Smooth muscle cell (in vitro differentiated cells): ENCODE measurements around the gene XPO6. TPM values are rescaled to one million over a fixed set of nuclear protein-coding genes. Genes with fewer than 3 reads are reported as not detected.

Experiments
- DNase-seq: peaks from one replicate; lab custom pipeline; 2025; ENCODE audit not compliant: unreplicated experiment; lab: John Stamatoyannopoulos, UW
- H2AFZ ChIP-seq: fragments of 200-600 bp; sonication (generic); 2 replicates; pipeline ENCODE4 v1.6.0; 2016; ENCODE audit warnings: antibody characterized with exemption, low read depth, mild to moderate bottlenecking
- H3F3A ChIP-seq: fragments of 200-600 bp; sonication (generic); 2 replicates; pipeline ENCODE4 v1.6.0; 2017; ENCODE audit warnings: antibody characterized with exemption, low read depth
- H3K27ac ChIP-seq: fragments of 200-600 bp; sonication (generic); 2 replicates; pipeline ENCODE4 v1.5.1; 2016; ENCODE audit warnings: low read depth, mild to moderate bottlenecking
- H3K27me3 ChIP-seq: fragments of 200-600 bp; sonication (generic); 2 replicates; pipeline ENCODE4 v1.6.1; 2016; ENCODE audit warnings: low read depth, mild to moderate bottlenecking
- H3K36me3 ChIP-seq: fragments of 200-600 bp; sonication (generic); 2 replicates; pipeline ENCODE4 v1.5.1; 2016; ENCODE audit warnings: low read depth
- H3K4me1 ChIP-seq: fragments of 200-600 bp; sonication (generic); 2 replicates; pipeline ENCODE4 v1.5.1; 2016; ENCODE audit warnings: low read depth
- H3K4me2 ChIP-seq: fragments of 200-600 bp; sonication (generic); 2 replicates; pipeline ENCODE4 v1.6.0; 2016; ENCODE audit warnings: mild to moderate bottlenecking
- H3K4me3 ChIP-seq: fragments of 200-600 bp; sonication (generic); 2 replicates; pipeline ENCODE4 v1.5.1; 2016; ENCODE audit warnings: mild to moderate bottlenecking
- H3K79me2 ChIP-seq: fragments of 200-600 bp; sonication (generic); 2 replicates; pipeline ENCODE4 v1.6.0; 2016; ENCODE audit warnings: low read depth, mild to moderate bottlenecking
- H3K9ac ChIP-seq: fragments of 200-600 bp; sonication (generic); 2 replicates; pipeline ENCODE4 v1.6.0; 2016; ENCODE audit warnings: low read depth
- H3K9me3 ChIP-seq: fragments of 200-600 bp; sonication (generic); replicated peaks from 2 replicates; pipeline ENCODE4 v1.5.1; 2016; ENCODE audit warnings: low read depth
- H4K20me1 ChIP-seq: fragments of 200-600 bp; sonication (generic); 2 replicates; pipeline ENCODE4 v1.6.0; 2016; ENCODE audit warnings: low read depth
- CTCF ChIP-seq: fragments of 200-600 bp; sonication (generic); IDR thresholded peaks from 2 replicates; pipeline ENCODE4 v1.5.1; 2017; ENCODE audit warnings: borderline replicate concordance, mild to moderate bottlenecking, antibody characterized with exemption; ENCODE audit not compliant: insufficient read depth, poor library complexity, severe bottlenecking
- WGBS: methylation state at CpG from one replicate; pipeline ENCODE4 v1.1.7; 2016; ENCODE audit warnings: low lambda C conversion rate; 5-methylcytosine and 5-hydroxymethylcytosine counted together
- polyA plus RNA-seq: library from polyadenylated mRNA; unstranded; fragments of >200 nt; fragmentation: Nextera tagmentation; extraction: Ambion mirVana; gene quantifications from 2 replicates; pipeline ENCODE4 v1.2.1, GENCODE V29; 2016
- total RNA-seq: library from RNA; depleted of rRNA; stranded (reverse); fragments of >200 nt; gene quantifications from 2 replicates; pipeline ENCODE4 v1.2.3, GENCODE V29; 2014

Gene XPO6
- total and polyA plus RNA-seq, 2 experiments from 2014 or later, result 42.1 to 82.1 TPM

DNA sequence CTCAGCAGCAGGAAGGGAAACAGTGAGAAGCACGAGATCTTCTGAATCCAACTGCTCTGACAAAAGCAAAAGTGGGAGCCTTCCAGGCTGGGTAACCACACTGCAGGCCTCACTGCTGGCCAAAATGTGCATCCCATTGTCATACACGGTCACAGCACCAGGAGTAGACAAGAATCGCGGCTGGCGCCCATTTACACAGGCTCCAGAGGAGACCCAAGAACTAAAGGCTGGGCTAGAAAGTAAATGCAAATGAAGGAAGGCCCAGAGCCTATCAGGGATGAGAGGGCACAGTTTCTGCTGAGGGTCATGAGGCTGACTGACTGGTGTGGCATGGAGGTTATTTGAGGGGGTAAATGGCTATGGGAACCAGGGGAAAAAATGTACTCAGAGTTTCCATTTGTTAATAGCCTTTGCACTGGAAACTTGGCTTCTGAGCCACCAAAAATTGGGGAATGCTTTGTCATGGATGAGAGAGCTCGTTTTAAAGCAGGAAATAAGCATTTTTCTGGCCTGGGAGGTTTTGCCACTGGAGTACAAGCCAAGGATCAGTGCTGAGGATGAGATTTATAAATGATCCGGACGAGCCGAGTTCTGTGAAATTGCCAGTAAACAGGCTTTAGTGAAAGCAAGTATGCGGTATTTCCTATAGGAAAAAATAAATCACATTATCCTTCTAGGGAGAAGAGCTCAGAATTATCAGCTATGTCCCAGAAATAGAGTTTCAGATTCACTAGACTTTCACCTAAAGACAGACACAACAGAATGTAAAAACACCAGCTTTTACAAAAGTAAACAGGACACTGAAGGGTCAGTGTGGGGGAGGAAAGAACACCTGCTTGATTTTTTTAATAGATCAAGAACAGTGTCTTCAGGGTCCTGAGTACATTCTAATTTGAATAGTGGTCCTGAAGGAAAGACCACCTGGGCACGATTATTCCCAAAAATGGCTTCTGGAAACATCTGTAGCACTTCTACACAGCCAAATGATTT lies 81.4 kb downstream of the XPO6 start:
- H2AFZ ChIP-seq, result no peak overlapping the region
- peak overlapping the region; percentile 38 for H3K27ac ChIP-seq
- 89% methylated on average over 11 of the region's 11 CpGs for WGBS
- peaks cover 24% of the 10 kb centered on the region for H4K20me1 ChIP-seq
- H3K27me3 ChIP-seq, result no peaks in the 10 kb centered on the region
- H3K36me3 ChIP-seq, result peaks cover 19% of the 10 kb centered on the region
- H3K4me3 ChIP-seq, result no peak overlapping the region
- DNase-seq, result no peak
- H3K79me2 ChIP-seq, result no peaks in the 10 kb centered on the region
- no peak overlapping the region for H3K4me2 ChIP-seq
- H3F3A ChIP-seq, result no peaks in the 10 kb centered on the region
- H3K9me3 ChIP-seq, result no peaks in the 10 kb centered on the region
- peak overlapping the region; percentile 27 for H3K9ac ChIP-seq
- no peaks in the 10 kb centered on the region for H3K4me1 ChIP-seq
- TF ChIP-seq CTCF, result no peak

GRCh38 chr16:28126684-28127620 lies 84.8 kb downstream of the XPO6 start:
- H3K9me3 ChIP-seq, result no peaks in the 10 kb centered on the region
- no peak overlapping the region for H3K4me3 ChIP-seq
- H3K4me2 ChIP-seq, result no peak overlapping the region
- H4K20me1 ChIP-seq, result peaks cover 21% of the 10 kb centered on the region
- H3K4me1 ChIP-seq, result no peaks in the 10 kb centered on the region
- no peaks in the 10 kb centered on the region for H3K27me3 ChIP-seq
- no peaks in the 10 kb centered on the region for H3K79me2 ChIP-seq
- no peak overlapping the region for H2AFZ ChIP-seq
- H3K36me3 ChIP-seq, result peaks cover 15% of the 10 kb centered on the region
- H3K9ac ChIP-seq, result no peak overlapping the region
- TF ChIP-seq CTCF, result no peak
- no peaks in the 10 kb centered on the region for H3F3A ChIP-seq
- WGBS, result 93% methylated on average over 14 of the region's 14 CpGs
- DNase-seq, result no peak
- H3K27ac ChIP-seq, result no peak overlapping the region

GRCh38 chr16:28125592-28125991 lies 86.2 kb downstream of the XPO6 start:
- DNase-seq, result no peak
- Histone ChIP-seq H3K27ac (no peak overlapping the region), H3K27me3 (no peaks in the 10 kb centered on the region), H3K4me3 (no peak overlapping the region), H3K9me3 (no peaks in the 10 kb centered on the region), H3F3A (no peaks in the 10 kb centered on the region), H3K36me3 (peaks cover 16% of the 10 kb centered on the region), H4K20me1 (peaks cover 16% of the 10 kb centered on the region), H3K9ac (no peak overlapping the region), H3K79me2 (no peaks in the 10 kb centered on the region), H2AFZ (no peak overlapping the region), H3K4me2 (no peak overlapping the region), H3K4me1 (no peaks in the 10 kb centered on the region)
- no peak for TF ChIP-seq CTCF
- 98% methylated on average over 16 of the region's 16 CpGs for WGBS
